Motor neuron (in vitro differentiated cells): ENCODE data around the gene PRKD2. TPM values are rescaled to one million over a fixed set of nuclear protein-coding genes. Genes with fewer than 3 reads are reported as not detected.
"Not testable (repeated sequence)": the region's sequence is repeated elsewhere in the genome, so short reads cannot be mapped to it uniquely, and the experiment has no call there.

Experiments used
- ATAC-seq, 8 experiments: fragments of 200-7000 bp; cut with Tn5 transposase; replicated peaks in 6 of 8; 2 replicates each; pipeline ENCODE4 v1.8.0; 2021; ENCODE audit warnings: mild to moderate bottlenecking in 8 of 8, moderate library complexity in 8 of 8
- H3K27ac ChIP-seq, 2 donors: fragments of 250-450 bp; sonication (Bioruptor Pico); 2 replicates each; pipeline ENCODE4 v1.9.0; 2021; ENCODE audit warnings: antibody characterized with exemption in 2 of 2, mild to moderate bottlenecking in 2 of 2, moderate library complexity in 1 of 2
- H3K4me1 ChIP-seq, 2 donors: fragments of 250-450 bp; sonication (Bioruptor Pico); replicated peaks in 1 of 2; 2 replicates each; pipeline ENCODE4 v1.6.1; 2021; ENCODE audit warnings: antibody characterized with exemption in 2 of 2, mild to moderate bottlenecking in 2 of 2, moderate library complexity in 1 of 2
- H3K4me3 ChIP-seq, 5 donors: fragments of 250-450 bp; sonication (Bioruptor Pico); 2 replicates each; pipeline ENCODE4 v1.9.0; 2021; ENCODE audit warnings: antibody characterized with exemption in 5 of 5, mild to moderate bottlenecking in 5 of 5, moderate library complexity in 4 of 5
- WGBS, 10 experiments: fragments of 450-650 bp; shearing (Covaris generic); methylation state at CpG; one replicate each; pipeline ENCODE4 v1.0.0; 2022; 5-methylcytosine and 5-hydroxymethylcytosine counted together
- in situ Hi-C, 9 experiments: fragments of 400-800 bp; cut with MboI; loops; one replicate each; pipeline ENCODE4 v1.15.0; 2021; ENCODE audit warnings: low sequenced_read_pairs in 9 of 9, low pct_unique_long_range_greater_than_20kb in 2 of 9; ENCODE audit not compliant: unreplicated experiment in 9 of 9
- total RNA-seq, 8 experiments: library from RNA; unstranded; fragments of 300-600 nt; gene quantifications; 2 replicates each; pipeline versions ENCODE4 v1.2.3 to v1.2.4, GENCODE V29; 2022

Gene PRKD2
- total RNA-seq, 8 experiments from 2014 or later: 6.5 to 33.2 (median 12.7) TPM

DNA sequence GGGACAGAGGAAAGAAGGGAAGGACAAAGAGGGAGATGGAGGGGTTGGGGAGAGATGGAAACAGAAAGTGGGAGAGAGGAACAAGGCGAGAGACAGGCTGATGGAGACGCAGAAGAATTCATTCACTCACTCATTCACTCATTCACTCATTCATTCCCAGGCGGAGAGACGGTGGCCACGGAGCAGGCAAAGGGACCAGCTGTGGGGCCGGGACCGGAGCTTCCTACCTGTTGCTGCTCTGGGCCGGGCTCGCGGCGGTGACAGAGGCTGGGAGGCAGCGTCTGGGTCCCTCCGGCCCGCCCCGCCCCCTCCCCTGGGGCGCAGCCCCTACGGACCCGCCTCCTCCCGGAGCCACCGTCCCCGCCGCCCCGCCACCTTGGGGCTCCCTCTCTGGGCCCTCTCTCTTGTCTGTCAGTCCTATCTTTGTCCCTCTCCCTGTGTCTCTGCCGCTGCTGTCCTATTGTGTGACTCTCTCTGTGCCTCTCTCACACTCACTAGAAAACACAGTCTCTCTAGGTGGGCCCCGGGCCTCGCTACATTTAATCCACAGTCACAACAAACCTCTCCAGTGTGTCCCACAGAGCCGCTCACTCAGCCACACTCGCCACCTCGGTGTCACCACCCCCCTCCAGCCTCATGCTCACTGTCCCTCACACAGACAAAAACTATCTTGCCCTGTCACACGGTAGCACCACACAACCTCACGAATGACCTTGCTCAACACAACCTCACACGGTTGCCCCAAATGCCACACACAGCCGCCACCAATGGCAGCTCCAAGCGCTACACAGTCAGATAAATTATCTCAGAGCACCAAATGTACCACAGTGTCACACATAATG, 80.8 kb downstream of the PRKD2 start, which contains the start of gene GNG8:
Gene GNG8, minus strand, starts transcription at position 283 of the 842 bp plus-strand sequence. CDS start 1,520 bp downstream, outside the sequence.
- H3K4me3 ChIP-seq: peak within 1 kb of the TSS in 1 of 5 donors; percentile 33
- ATAC-seq: peak in 2 of 8 experiments; percentile 0
- WGBS, 10 experiments: 0 to 78% (median 18%) methylated on average over 1 to 8 of the region's 34 CpGs; no CpG with 5 or more reads in 4 of the 10 experiments
- H3K27ac ChIP-seq: peak within 1 kb of the TSS in 1 of 2 donors; percentile 11
- in situ Hi-C loops: no loop called here
- H3K4me1 ChIP-seq: peaks cover 28 to 48% of the 10 kb centered on the region in 2 donors

DNA sequence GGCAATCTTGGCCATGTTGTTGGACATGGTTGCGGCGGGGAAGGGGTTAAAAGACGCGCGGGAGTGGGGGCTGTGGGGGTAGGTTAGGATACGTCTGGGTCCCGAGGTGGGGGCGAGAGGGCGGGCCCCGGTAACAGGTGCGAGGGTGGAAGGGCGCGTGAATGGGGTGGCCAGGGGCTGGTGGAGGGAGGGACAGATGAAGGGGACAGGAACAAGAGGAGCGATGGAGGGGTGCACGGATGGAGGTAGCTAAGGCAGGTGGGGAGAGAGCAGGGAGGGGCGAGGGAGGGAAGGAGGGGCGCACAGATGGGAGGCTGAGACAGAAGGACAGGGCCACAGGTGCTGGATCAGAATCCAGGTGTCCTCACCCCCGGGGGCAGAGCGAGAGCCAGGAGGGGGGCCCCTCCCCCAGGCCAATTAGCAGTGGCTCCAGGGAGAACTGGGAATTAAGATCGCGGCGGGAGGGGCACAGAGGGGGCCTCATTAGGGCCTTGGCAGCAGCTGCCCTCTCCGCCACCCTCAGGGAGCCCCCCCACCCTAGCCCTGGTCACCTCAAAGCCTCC, 82.2 kb downstream of the PRKD2 start:
- WGBS, 10 experiments: 80% methylated on average over 1 of the region's 23 CpGs; no CpG with 5 or more reads in 9 of the 10 experiments
- peak overlapping the region; percentile 3 to 36 (median 24) for H3K4me3 ChIP-seq
- in situ Hi-C loops: no loop called here
- H3K4me1 ChIP-seq: peaks cover 30 to 52% of the 10 kb centered on the region in 2 donors
- peak in 1 of 8 experiments; percentile 3 for ATAC-seq
- H3K27ac ChIP-seq: no peak overlapping the region

DNA sequence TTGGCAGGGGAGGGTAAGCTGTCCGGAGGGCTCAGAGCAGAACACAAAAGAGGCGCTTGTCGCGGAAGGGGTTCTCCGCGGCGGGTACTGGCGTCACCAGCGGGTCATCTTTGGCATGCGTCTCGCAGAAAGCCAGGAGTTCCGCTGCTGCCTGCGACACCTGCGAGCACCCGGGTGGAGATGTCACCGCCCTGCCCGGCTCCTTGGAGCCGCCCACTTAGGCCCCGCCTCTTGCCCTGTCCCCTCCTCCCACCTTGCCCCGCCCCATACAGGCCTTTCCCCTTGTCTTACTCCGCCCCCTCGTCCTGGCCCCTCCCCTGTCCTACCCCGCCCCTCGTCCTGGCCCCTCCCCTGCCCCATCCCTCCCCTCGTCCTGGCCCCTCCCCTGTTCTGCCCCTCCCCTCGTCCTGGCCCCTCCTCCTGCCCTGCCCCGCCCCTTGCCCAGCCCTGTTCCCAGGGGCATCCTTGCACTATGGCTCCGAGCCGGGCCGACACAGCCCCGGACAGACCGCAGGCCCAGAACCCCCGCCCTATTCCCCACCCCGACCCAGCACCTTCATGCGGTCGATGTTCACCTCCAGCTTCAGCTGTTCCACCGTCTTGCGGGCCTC, 82.8 kb downstream of the PRKD2 start:
- peak overlapping the region; percentile 16 to 38 (median 33) for H3K4me3 ChIP-seq
- 0 to 3% methylated on average over 2 to 6 of the region's 38 CpGs; no CpG with 5 or more reads in 8 of the 10 experiments for WGBS, 10 experiments
- ATAC-seq: peak; percentile 23 to 69 (median 35)
- H3K4me1 ChIP-seq: peaks cover 28 to 50% of the 10 kb centered on the region in 2 donors
- H3K27ac ChIP-seq: no peak overlapping the region
- in situ Hi-C loops: no loop called here

DNA sequence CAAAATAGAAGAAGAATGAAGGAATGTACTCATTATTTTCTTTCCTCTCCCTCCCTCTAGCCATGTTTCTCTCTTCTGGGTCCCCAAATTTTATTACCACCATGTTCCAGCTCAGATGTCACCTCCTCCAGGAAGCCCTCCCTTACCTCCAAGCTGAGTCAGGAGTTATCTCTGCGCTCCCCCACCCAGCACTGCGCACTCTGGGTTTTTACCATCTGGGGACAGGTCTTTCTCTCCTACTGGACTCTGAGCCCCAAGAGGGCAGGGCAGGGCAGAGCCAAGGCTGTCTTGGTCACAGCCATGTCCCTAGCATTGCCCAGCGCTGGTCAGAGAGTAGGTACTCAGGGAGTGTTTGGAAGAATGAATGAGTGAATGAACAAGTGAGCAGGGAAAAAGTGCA, 83.8 kb downstream of the PRKD2 start:
- H3K27ac ChIP-seq: no peak overlapping the region

DNA sequence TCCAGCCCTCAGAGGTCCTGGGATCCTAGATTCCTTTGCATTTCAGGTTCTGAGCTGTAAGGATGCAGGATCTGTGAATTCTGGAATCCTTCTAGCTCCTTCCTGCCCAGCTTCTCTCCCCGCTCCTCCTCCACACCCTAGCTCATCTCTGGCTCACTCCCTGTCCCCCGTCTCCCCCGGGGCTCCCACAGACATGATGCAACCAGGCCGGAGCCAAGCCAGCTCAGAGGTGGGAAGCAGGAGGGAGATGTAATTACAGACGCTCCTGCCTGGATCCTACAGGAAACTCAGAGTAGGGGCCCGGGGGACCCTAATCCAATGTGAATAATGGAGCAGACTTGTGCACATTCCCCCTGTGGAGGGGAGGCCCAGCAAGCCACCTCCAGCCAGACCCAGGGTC, 85.4 kb downstream of the PRKD2 start:
- peak in 6 of 8 experiments; percentile 7 to 67 (median 30) for ATAC-seq
- 73% methylated on average over 3 of the region's 6 CpGs; no CpG with 5 or more reads in 9 of the 10 experiments for WGBS, 10 experiments
- Histone ChIP-seq H3K4me1 (peaks cover 28 to 43% of the 10 kb centered on the region in 2 donors), H3K27ac (peak overlapping the region; percentile 8 to 83), H3K4me3 (no peak overlapping the region)
- in situ Hi-C loops: no loop called here

More for the DNA sequence above, 83.8 kb downstream of the PRKD2 start:
- Histone ChIP-seq H3K4me3 (no peak overlapping the region), H3K4me1 (peaks cover 28 to 47% of the 10 kb centered on the region in 2 donors)
- in situ Hi-C loops: no loop called here
- no peak for ATAC-seq
- WGBS, 10 experiments: 95 to 100% (median 100%) methylated on average over 1 to 3 of the region's 3 CpGs; no CpG with 5 or more reads in 6 of the 10 experiments

DNA sequence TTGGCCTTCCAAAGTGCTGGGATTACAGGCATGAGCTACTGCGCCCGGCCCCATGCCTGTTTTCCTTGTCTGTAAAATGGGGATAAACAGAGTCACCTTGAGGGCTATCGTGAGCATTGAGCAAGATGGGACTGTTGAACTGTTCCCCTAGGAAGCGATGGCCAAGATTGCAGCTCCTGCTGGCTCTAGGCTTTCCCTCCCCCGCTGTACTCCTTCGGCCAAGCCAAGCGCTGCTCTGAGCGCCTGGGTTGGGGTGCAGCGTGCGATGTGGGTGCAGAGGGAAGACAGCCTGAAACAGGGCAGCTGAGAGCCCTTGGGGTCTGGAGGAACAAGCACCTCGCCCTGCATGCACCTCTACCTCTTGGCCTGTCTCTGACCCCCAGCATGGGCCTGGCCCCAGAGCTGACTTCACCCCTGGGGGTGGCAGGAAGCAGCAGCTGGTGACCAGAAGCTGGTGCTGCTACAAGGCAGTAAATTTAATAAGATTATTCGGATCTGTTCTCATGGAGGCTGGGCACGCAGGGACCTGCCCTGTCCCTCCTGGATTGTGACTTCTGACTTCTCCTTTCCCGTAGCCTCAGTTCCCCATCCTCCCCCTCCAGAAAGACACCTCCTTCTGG, 86.2 kb downstream of the PRKD2 start:
- WGBS, 10 experiments: 40 to 97% (median 74%) methylated on average over 1 to 9 of the region's 14 CpGs; no CpG with 5 or more reads in 7 of the 10 experiments
- Histone ChIP-seq H3K27ac (peak overlapping the region in 1 of 2 donors; percentile 83), H3K4me1 (peaks cover 20 to 35% of the 10 kb centered on the region in 2 donors), H3K4me3 (no peak overlapping the region)
- in situ Hi-C loops: no loop called here
- peak in 1 of 8 experiments; percentile 21 for ATAC-seq

DNA sequence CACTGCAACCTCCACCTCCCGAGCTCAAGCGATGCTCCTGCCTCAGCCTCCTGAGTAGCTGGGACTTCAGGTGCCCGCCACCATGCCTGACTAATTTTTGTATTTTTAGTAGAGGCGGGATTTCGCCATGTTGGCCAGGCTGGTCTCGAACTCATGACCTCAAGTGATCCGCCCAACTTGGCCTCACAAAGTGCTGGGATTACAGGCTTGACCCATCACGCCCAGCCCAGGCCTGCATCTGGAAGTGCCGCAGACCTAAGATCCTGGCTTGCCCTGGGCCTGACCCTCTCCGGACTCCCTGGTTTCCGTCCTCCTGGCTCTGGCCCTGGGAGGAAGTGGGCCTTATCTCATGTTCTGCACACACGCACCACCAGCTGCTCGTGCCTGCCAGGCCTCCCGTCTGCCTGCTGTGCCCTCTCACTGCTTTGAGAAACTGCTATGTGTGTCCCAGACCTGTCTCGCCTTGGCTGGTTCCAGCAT, 87.3 kb downstream of the PRKD2 start:
- Histone ChIP-seq H3K4me1 (peaks cover 24 to 37% of the 10 kb centered on the region in 2 donors), H3K27ac (no peak overlapping the region), H3K4me3 (no peak overlapping the region)
- in situ Hi-C loops: no loop called here
- 100% methylated on average over 1 to 4 of the region's 15 CpGs; no CpG with 5 or more reads in 6 of the 10 experiments for WGBS, 10 experiments
- ATAC-seq: no peak

DNA sequence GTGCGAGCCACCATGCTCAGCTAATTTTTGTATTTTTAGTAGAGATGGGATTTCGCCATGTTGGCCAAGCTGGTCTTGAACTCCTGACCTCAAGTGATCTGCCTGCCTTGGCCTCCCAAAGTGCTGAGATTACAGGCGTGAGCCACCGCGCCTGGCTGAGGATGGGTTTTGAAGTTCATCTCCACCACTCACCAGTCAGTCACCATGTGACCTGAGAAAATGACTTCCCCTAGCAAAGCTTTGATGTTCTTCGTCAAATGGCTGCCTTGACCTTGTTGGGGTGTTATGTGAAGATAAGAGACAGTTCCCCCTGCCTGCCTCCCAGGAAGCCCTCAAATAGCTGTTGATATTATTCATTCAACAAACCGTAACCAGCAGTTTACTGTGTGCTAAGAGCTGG, 87.9 kb downstream of the PRKD2 start:
- H3K4me1 ChIP-seq: peaks cover 23 to 41% of the 10 kb centered on the region in 2 donors
- in situ Hi-C loops, ATAC-seq, H3K27ac ChIP-seq, H3K4me3 ChIP-seq: not testable (repeated sequence)
- 100% methylated on average over 1 to 5 of the region's 7 CpGs; no CpG with 5 or more reads in 4 of the 10 experiments for WGBS, 10 experiments

DNA sequence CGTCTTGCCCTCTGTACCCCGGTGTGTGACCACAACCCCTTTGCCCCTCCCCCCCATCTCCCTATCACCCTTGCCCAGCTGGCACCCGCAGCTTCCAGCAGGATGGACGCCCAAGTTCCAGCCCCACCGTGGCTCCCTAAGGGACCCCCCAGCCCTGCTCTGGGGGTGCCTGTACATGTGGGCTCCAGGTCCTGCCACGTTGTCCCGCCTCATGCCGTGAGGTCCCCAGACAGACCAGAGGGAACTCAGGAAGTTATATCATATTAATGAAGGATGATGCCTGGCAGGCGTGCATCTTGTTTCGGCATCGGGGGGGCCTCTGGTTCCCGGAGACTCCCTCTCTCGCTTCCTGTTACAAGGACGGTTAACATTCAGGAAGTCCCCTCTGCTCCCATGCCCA, 90.5 kb downstream of the PRKD2 start:
- ATAC-seq: no peak
- Histone ChIP-seq H3K27ac (no peak overlapping the region), H3K4me1 (peaks cover 21 to 30% of the 10 kb centered on the region in 2 donors), H3K4me3 (no peak overlapping the region)
- in situ Hi-C loops: no loop called here
- 53 to 100% (median 85%) methylated on average over 1 to 4 of the region's 14 CpGs; no CpG with 5 or more reads in 4 of the 10 experiments for WGBS, 10 experiments

DNA sequence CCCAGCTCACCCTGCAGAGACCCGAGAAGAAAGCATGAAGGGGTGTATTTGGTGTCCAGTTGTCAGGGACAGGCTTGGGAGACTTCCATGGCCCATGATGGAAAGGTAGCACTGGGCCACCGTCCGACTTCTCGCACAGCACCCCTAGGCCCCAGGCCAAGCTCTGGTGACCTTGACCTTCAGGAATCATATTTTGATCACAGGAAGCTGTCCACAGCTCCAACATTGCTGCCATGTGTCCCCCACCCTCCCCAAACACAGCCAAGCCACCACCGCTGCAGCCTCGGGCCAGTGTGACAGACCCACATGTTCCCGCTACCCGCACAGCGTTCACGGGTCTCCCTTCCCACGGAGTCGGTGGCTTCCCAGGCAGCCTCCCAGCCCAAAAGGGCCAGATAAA, 91.2 kb downstream of the PRKD2 start:
- no peak for ATAC-seq
- 47 to 100% (median 84%) methylated on average over 1 to 9 of the region's 12 CpGs; no CpG with 5 or more reads in 4 of the 10 experiments for WGBS, 10 experiments
- Histone ChIP-seq H3K4me3 (no peak overlapping the region), H3K27ac (no peak overlapping the region), H3K4me1 (peaks cover 21 to 30% of the 10 kb centered on the region in 2 donors)
- in situ Hi-C loops: no loop called here

DNA sequence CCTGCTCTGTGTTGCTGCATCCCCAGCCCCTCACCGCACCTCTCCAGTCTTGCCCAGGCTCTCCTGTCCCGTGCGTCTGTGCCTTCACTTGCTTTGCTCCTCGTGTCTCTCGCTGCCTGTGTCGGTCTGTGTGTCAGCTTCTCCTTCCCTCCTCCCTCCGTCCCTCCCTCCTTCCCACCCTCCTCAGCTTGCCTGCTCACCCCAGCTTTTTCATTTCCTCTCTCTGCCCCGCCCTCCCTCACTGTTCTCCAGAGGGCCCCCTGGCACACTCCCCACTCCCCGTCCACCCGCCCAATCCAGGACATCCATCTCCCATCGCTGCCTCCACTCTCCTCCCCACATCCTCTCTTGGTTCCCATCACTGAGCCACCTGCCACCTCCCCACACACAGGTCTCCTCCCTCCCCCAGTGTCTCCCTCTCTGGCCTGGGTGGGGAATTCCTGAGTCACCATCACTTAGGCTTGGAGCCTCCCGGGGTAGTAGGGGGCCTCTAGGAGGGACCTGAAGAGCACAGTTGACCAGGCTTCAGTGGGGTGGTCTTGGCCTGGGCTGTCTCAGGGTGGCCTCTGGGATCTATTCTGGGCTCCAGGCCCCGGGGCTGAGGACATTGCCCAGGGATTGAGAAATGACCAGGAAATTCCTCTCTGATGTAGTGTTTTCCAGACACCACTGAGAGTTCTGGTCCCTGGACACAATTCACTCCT, 91.8 kb downstream of the PRKD2 start, which contains the start of gene PTGIR:
Gene PTGIR, minus strand, starts transcription at position 132 of the 704 bp plus-strand sequence. CDS start 864 bp downstream, outside the sequence.
- in situ Hi-C loops: loop anchor here in 1 of 9 experiments (25.0 kb wide), 1 partner anchor 212 kb away; no protein-coding TSS in a partner anchor
- Histone ChIP-seq H3K4me3 (no peak within 1 kb of the TSS), H3K27ac (no peak within 1 kb of the TSS), H3K4me1 (peaks cover 23 to 32% of the 10 kb centered on the region in 2 donors)
- ATAC-seq: peak; percentile 76 to 91 (median 84)
- 63 to 100% methylated on average over 1 of the region's 13 CpGs; no CpG with 5 or more reads in 8 of the 10 experiments for WGBS, 10 experiments
